Parathyroid adenoma (tissue), 2 donors: Measurements from ENCODE around the gene CNBP.
"Not testable (repeated sequence)": the region's sequence is repeated elsewhere in the genome, so short reads cannot be mapped to it uniquely, and the experiment has no call there.

Experiments
- H2AFZ ChIP-seq: fragments of 300-600 bp; sonication (generic); one replicate; pipeline ENCODE4 v1.7.0; 2017; ENCODE audit warnings: antibody characterized with exemption, mild to moderate bottlenecking
- H3K27ac ChIP-seq: fragments of 300-600 bp; sonication (generic); one replicate; pipeline ENCODE4 v1.7.0; 2017
- H3K27me3 ChIP-seq: fragments of 300-600 bp; sonication (generic); one replicate; pipeline ENCODE4 v1.7.0; 2017; ENCODE audit warnings: low read length; ENCODE audit not compliant: control insufficient read depth, insufficient read depth
- H3K36me3 ChIP-seq: fragments of 300-600 bp; sonication (generic); one replicate; pipeline ENCODE4 v1.7.0; 2017; ENCODE audit warnings: low read length; ENCODE audit not compliant: control insufficient read depth, insufficient read depth
- H3K4me1 ChIP-seq: fragments of 300-600 bp; sonication (generic); one replicate; pipeline ENCODE4 v1.7.0; 2017; ENCODE audit warnings: control low read depth
- H3K4me2 ChIP-seq: fragments of 300-600 bp; sonication (generic); one replicate; pipeline ENCODE4 v1.7.0; 2017; ENCODE audit warnings: low read length
- H3K4me3 ChIP-seq: fragments of 300-600 bp; sonication (generic); one replicate; pipeline ENCODE4 v1.7.0; 2017; ENCODE audit warnings: low read depth, low read length
- H3K79me2 ChIP-seq: fragments of 300-600 bp; sonication (generic); one replicate; pipeline ENCODE4 v1.7.0; 2017; ENCODE audit warnings: control low read depth
- H3K9ac ChIP-seq: fragments of 300-600 bp; sonication (generic); one replicate; pipeline ENCODE4 v1.7.0; 2017; ENCODE audit warnings: mild to moderate bottlenecking
- H3K9me3 ChIP-seq: fragments of 300-600 bp; sonication (generic); one replicate; pipeline ENCODE4 v1.7.0; 2017; ENCODE audit warnings: low read length; ENCODE audit not compliant: control insufficient read depth
- CTCF ChIP-seq: fragments of 300-600 bp; sonication (generic); IDR thresholded peaks from one replicate; pipeline ENCODE4 v1.7.0; 2017; ENCODE audit warnings: antibody characterized with exemption, mild to moderate bottlenecking
- donor health status: primary hyperparathyroidism.

The CNBP gene

DNA sequence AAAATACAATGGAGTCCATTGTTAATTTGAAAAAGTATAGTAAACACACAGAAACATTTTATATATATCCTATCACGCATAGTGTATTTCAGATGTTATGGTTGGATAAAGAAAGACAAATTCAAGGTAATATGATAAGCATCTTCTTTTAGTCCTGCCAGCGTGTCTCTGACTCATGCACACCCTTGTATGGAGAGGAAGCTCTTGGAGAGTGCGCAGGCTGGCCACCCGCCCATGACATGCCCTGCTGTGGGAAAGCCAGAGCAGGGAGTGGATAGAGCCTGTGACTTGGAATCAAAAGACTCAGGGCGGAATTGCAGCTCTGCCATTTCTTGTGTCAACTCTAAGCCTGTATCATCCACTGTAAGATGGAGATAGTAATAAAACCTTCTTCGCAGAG, 42.7 kb upstream of the CNBP start:
- Histone ChIP-seq H2AFZ (peak overlapping the region; percentile 33), H3K36me3 (no peaks in the 10 kb centered on the region), H3K9ac (no peak overlapping the region), H3K4me3 (no peak overlapping the region), H3K27me3 (no peaks in the 10 kb centered on the region), H3K79me2 (no peaks in the 10 kb centered on the region), H3K9me3 (no peaks in the 10 kb centered on the region), H3K4me2 (peak overlapping the region; percentile 22), H3K4me1 (peaks cover 8% of the 10 kb centered on the region), H3K27ac (peak overlapping the region; percentile 19)
- TF ChIP-seq CTCF, result no peak

GRCh38 chr3:129224984-129225393, 41.3 kb upstream of the CNBP start:
- no peak for TF ChIP-seq CTCF
- H3K4me2 ChIP-seq, result peak overlapping the region; percentile 63
- H3K27ac ChIP-seq, result peak overlapping the region; percentile 20
- H3K36me3 ChIP-seq, result no peaks in the 10 kb centered on the region
- peak overlapping the region; percentile 71 for H2AFZ ChIP-seq
- H3K9ac ChIP-seq, result no peak overlapping the region
- H3K4me3 ChIP-seq, result peak overlapping the region; percentile 44
- peaks cover 8% of the 10 kb centered on the region for H3K4me1 ChIP-seq
- H3K79me2 ChIP-seq, result no peaks in the 10 kb centered on the region
- no peaks in the 10 kb centered on the region for H3K27me3 ChIP-seq
- no peaks in the 10 kb centered on the region for H3K9me3 ChIP-seq

- H3K36me3 ChIP-seq, H3K27ac ChIP-seq, H3K27me3 ChIP-seq, H3K4me3 ChIP-seq, H3K4me1 ChIP-seq, H3K9me3 ChIP-seq, H3K9ac ChIP-seq, H3K79me2 ChIP-seq: not testable (repeated sequence)
- H2AFZ ChIP-seq, result peak overlapping the region; percentile 71
- peak overlapping the region; percentile 63 for H3K4me2 ChIP-seq
Observed at GRCh38 chr3:129224387-129224786, 40.7 kb upstream of the CNBP start.

- Histone ChIP-seq H3K4me2 (no peak overlapping the region), H3K27me3 (no peaks in the 10 kb centered on the region), H3K27ac (no peak overlapping the region), H3K36me3 (no peaks in the 10 kb centered on the region), H3K4me3 (no peak overlapping the region), H3K9ac (no peak overlapping the region), H3K4me1 (no peaks in the 10 kb centered on the region), H3K79me2 (no peaks in the 10 kb centered on the region), H2AFZ (no peak overlapping the region), H3K9me3 (no peaks in the 10 kb centered on the region)
- TF ChIP-seq CTCF, result no peak
Observed at GRCh38 chr3:129218742-129219141, 35.0 kb upstream of the CNBP start.

GRCh38 chr3:129213238-129213637, 29.5 kb upstream of the CNBP start:
- Histone ChIP-seq H3K27me3 (no peaks in the 10 kb centered on the region), H2AFZ (no peak overlapping the region), H3K9ac (no peak overlapping the region), H3K4me1 (no peaks in the 10 kb centered on the region), H3K36me3 (no peaks in the 10 kb centered on the region), H3K4me2 (no peak overlapping the region), H3K79me2 (no peaks in the 10 kb centered on the region), H3K27ac (no peak overlapping the region), H3K4me3 (no peak overlapping the region), H3K9me3 (no peaks in the 10 kb centered on the region)
- no peak for TF ChIP-seq CTCF
